GM23338 (cell line): ENCODE data around the gene EMD. TPM values are rescaled to one million over a fixed set of nuclear protein-coding genes. Genes with fewer than 3 reads are reported as not detected.

Experiments used
- ATAC-seq: fragments of 200-7000 bp; cut with Tn5 transposase; 3 replicates; pipeline ENCODE4 v1.9.1; 2020
- DNase-seq: peaks from one replicate; pipeline ENCODE4 v3.0.0-alpha.2; 2015; ENCODE audit warnings: low spot score
- H2AFZ ChIP-seq: fragments of 200-600 bp; sonication (generic); 2 replicates; pipeline ENCODE4 v1.8.0; 2016; ENCODE audit warnings: antibody characterized with exemption, mild to moderate bottlenecking, moderate library complexity
- H3F3A ChIP-seq: fragments of 200-600 bp; sonication (generic); replicated peaks from 2 replicates; pipeline ENCODE4 v1.8.0; 2017; ENCODE audit warnings: antibody characterized with exemption, mixed run types, low read depth
- H3K27ac ChIP-seq: fragments of 200-600 bp; sonication (generic); 2 replicates; pipeline ENCODE4 v1.6.1; 2016; ENCODE audit warnings: low read depth
- H3K27me3 ChIP-seq: fragments of 200-600 bp; sonication (generic); 2 replicates; pipeline ENCODE4 v1.8.0; 2016; ENCODE audit warnings: mild to moderate bottlenecking, mixed run types, moderate library complexity; ENCODE audit not compliant: insufficient read depth
- H3K36me3 ChIP-seq: fragments of 200-600 bp; sonication (generic); 2 replicates; pipeline ENCODE4 v1.8.0; 2016; ENCODE audit warnings: mild to moderate bottlenecking; ENCODE audit not compliant: insufficient read depth
- H3K4me1 ChIP-seq: fragments of 200-600 bp; sonication (generic); 2 replicates; pipeline ENCODE4 v1.8.0; 2016; ENCODE audit warnings: mild to moderate bottlenecking, moderate library complexity; ENCODE audit not compliant: insufficient read depth
- H3K4me2 ChIP-seq: fragments of 200-600 bp; sonication (generic); 2 replicates; pipeline ENCODE4 v1.7.1; 2017; ENCODE audit warnings: mixed run types
- H3K4me3 ChIP-seq: fragments of 200-600 bp; sonication (generic); 2 replicates; pipeline ENCODE4 v1.6.1; 2016; ENCODE audit warnings: mixed run types
- H3K79me2 ChIP-seq: fragments of 200-600 bp; sonication (generic); replicated peaks from 2 replicates; pipeline ENCODE4 v1.8.0; 2017; ENCODE audit warnings: mild to moderate bottlenecking; ENCODE audit not compliant: insufficient read depth
- H3K9me2 ChIP-seq: fragments of 200-600 bp; sonication (generic); 2 replicates; pipeline ENCODE4 v1.8.0; 2017; ENCODE audit not compliant: insufficient read depth
- H4K20me1 ChIP-seq: fragments of 200-600 bp; sonication (generic); replicated peaks from 2 replicates; pipeline ENCODE4 v1.8.0; 2017; ENCODE audit warnings: mild to moderate bottlenecking; ENCODE audit not compliant: insufficient read depth
- H3K27ac Mint-ChIP-seq: 2 replicates; pipeline ENCODE4 v1.8.0; 2020; ENCODE audit warnings: inconsistent platforms, mild to moderate bottlenecking, moderate library complexity, mixed read lengths
- H3K27me3 Mint-ChIP-seq: 3 replicates; pipeline ENCODE4 v1.8.0; 2022; ENCODE audit warnings: low read depth, mild to moderate bottlenecking, moderate library complexity, mixed read lengths, inconsistent platforms; ENCODE audit not compliant: insufficient read depth, poor library complexity
- H3K36me3 Mint-ChIP-seq: 3 replicates; pipeline ENCODE4 v1.8.0; 2021; ENCODE audit warnings: low read depth, mild to moderate bottlenecking, inconsistent platforms, moderate library complexity, mixed read lengths
- H3K4me1 Mint-ChIP-seq: 3 replicates; pipeline ENCODE4 v1.8.0; 2020; ENCODE audit warnings: mild to moderate bottlenecking, inconsistent platforms, mixed read lengths
- H3K4me3 Mint-ChIP-seq: 3 replicates; pipeline ENCODE4 v1.8.0; 2021; ENCODE audit warnings: moderate library complexity, mild to moderate bottlenecking, inconsistent platforms, mixed read lengths
- H3K9me3 Mint-ChIP-seq: 3 replicates; pipeline ENCODE4 v1.8.0; 2020; ENCODE audit warnings: moderate library complexity, mild to moderate bottlenecking, inconsistent platforms, mixed read lengths
- CREB1 ChIP-seq: fragments of 250-450 bp; sonication (Bioruptor Pico); IDR thresholded peaks from 2 replicates; pipeline ENCODE4 v1.5.0; 2020; ENCODE audit warnings: low read depth, mild to moderate bottlenecking, moderate library complexity
- ETS1 ChIP-seq: IDR thresholded peaks from 2 replicates; pipeline ENCODE4 v1.6.1; 2016; ENCODE audit warnings: antibody characterized with exemption
- EZH2 ChIP-seq: fragments of 200-600 bp; sonication (generic); IDR thresholded peaks from one replicate; pipeline ENCODE4 v1.8.0; 2017; ENCODE audit warnings: antibody characterized with exemption, mild to moderate bottlenecking, low read depth; ENCODE audit not compliant: unreplicated experiment
- EZH2phosphoT487 ChIP-seq: fragments of 200-600 bp; sonication (generic); IDR thresholded peaks from one replicate; pipeline ENCODE4 v1.8.1; 2018; ENCODE audit warnings: antibody characterized with exemption; ENCODE audit not compliant: unreplicated experiment
- JUNB ChIP-seq: IDR thresholded peaks from one replicate; pipeline ENCODE4 v1.6.1; 2016; ENCODE audit warnings: antibody characterized with exemption; ENCODE audit not compliant: unreplicated experiment
- NANOG ChIP-seq: IDR thresholded peaks from 2 replicates; pipeline ENCODE4 v1.6.1; 2016; ENCODE audit warnings: antibody characterized with exemption, borderline replicate concordance
- POLR2AphosphoS5 ChIP-seq: IDR thresholded peaks from 2 replicates; pipeline ENCODE4 v1.6.1; 2016; ENCODE audit warnings: antibody characterized with exemption, low read depth
- REST ChIP-seq: IDR thresholded peaks from one replicate; pipeline ENCODE4 v1.6.1; 2018; ENCODE audit warnings: antibody characterized with exemption; ENCODE audit not compliant: unreplicated experiment
- STAT1 ChIP-seq: IDR thresholded peaks from one replicate; pipeline ENCODE4 v1.6.1; 2016; ENCODE audit warnings: antibody characterized with exemption; ENCODE audit not compliant: unreplicated experiment
- ZNF114 ChIP-seq: fragments of 250-450 bp; sonication (Bioruptor Pico); IDR thresholded peaks from 2 replicates; pipeline ENCODE4 v1.5.0; 2020; ENCODE audit warnings: mild to moderate bottlenecking, moderate library complexity
- ZNF331 ChIP-seq: fragments of 250-450 bp; sonication (Bioruptor Pico); IDR thresholded peaks from 2 replicates; pipeline ENCODE4 v1.5.0; 2020; ENCODE audit warnings: low read depth, mild to moderate bottlenecking, moderate library complexity
- ZNF462 ChIP-seq: fragments of 250-450 bp; sonication (Bioruptor Pico); IDR thresholded peaks from 2 replicates; pipeline ENCODE4 v1.5.0; 2020; ENCODE audit warnings: mild to moderate bottlenecking, moderate library complexity
- polyA plus RNA-seq: library from polyadenylated mRNA; unstranded; fragments of >200 nt; fragmentation: Nextera tagmentation; extraction: Ambion mirVana; gene quantifications from 2 replicates; pipeline ENCODE4 v1.2.1, GENCODE V29; 2016
- total RNA-seq: library from RNA; depleted of rRNA; stranded (reverse); fragments of >200 nt; shearing (Covaris generic); gene quantifications from 2 replicates; pipeline ENCODE4 v1.2.3, GENCODE V29; 2014

EMD gene
- total and polyA plus RNA-seq, 2 experiments from 2014 or later: 74.2 to 78.6 TPM

GRCh38 chrX:154429711-154430110 is 50.6 kb downstream of the EMD start:
- Histone ChIP-seq H2AFZ (no peak overlapping the region), H3K4me3 (peak overlapping the region; percentile 62), H3K79me2 (peaks cover 11% of the 10 kb centered on the region), H3K9me2 (no peaks in the 10 kb centered on the region), H3K27me3 (no peaks in the 10 kb centered on the region), H3K4me2 (peak overlapping the region; percentile 79), H3K4me1 (no peaks in the 10 kb centered on the region; the same call in 1 of the 2 replicates), H3K36me3 (no peaks in the 10 kb centered on the region), H4K20me1 (no peaks in the 10 kb centered on the region), H3F3A (no peaks in the 10 kb centered on the region), H3K27ac (no peak overlapping the region)
- no peak for ATAC-seq
- Mint-ChIP-seq H3K36me3 (peaks cover 15% of the 10 kb centered on the region), H3K27ac (no peak overlapping the region), H3K9me3 (no peaks in the 10 kb centered on the region), H3K4me3 (peak overlapping the region; percentile 74), H3K27me3 (peaks cover 4% of the 10 kb centered on the region), H3K4me1 (peaks cover 15% of the 10 kb centered on the region)
- DNase-seq: no peak
- TF ChIP-seq EZH2: no peak
- TF ChIP-seq ZNF331 (CRISPR knock-in tag): no peak

GRCh38 chrX:154430479-154430878 is 51.4 kb downstream of the EMD start:
- H3K4me3 Mint-ChIP-seq: peak overlapping the region; percentile 33; the same call in 1 of the 3 replicates
- Histone ChIP-seq H3F3A (no peaks in the 10 kb centered on the region), H3K27me3 (no peaks in the 10 kb centered on the region), H3K79me2 (peaks cover 11% of the 10 kb centered on the region), H3K36me3 (no peaks in the 10 kb centered on the region), H4K20me1 (no peaks in the 10 kb centered on the region), H3K4me1 (no peaks in the 10 kb centered on the region; the same call in 1 of the 2 replicates), H3K27ac (no peak overlapping the region), H3K9me2 (no peaks in the 10 kb centered on the region), H3K4me3 (no peak overlapping the region), H3K4me2 (no peak overlapping the region), H2AFZ (no peak overlapping the region)
- peak overlapping the region; percentile 85; the same call in 1 of the 2 replicates for H3K27ac Mint-ChIP-seq
- DNase-seq: no peak
- H3K27me3 Mint-ChIP-seq: peaks cover 4% of the 10 kb centered on the region
- H3K9me3 Mint-ChIP-seq: no peaks in the 10 kb centered on the region
- peaks cover 15% of the 10 kb centered on the region for H3K4me1 Mint-ChIP-seq
- no peak for ATAC-seq
- H3K36me3 Mint-ChIP-seq: peaks cover 16% of the 10 kb centered on the region
- TF ChIP-seq JUNB (no peak), ZNF462 (CRISPR knock-in tag) (no peak), STAT1 (no peak), ZNF114 (no peak), EZH2 (no peak), ETS1 (no peak), NANOG (no peak), POLR2AphosphoS5 (no peak), REST (no peak), ZNF331 (CRISPR knock-in tag) (no peak), CREB1 (CRISPR knock-in tag) (no peak), EZH2phosphoT487 (no peak)
